Adrenal gland (tissue), 12 donors: Measurements from ENCODE around the gene SERPINA6. TPM values are rescaled to one million over a fixed set of nuclear protein-coding genes. Genes with fewer than 3 reads are reported as not detected.
"Not testable (repeated sequence)": the region's sequence is repeated elsewhere in the genome, so short reads cannot be mapped to it uniquely, and the experiment has no call there.

Experiments
- DNase-seq, 7 donors: peaks; one replicate each; pipeline ENCODE4 v3.0.0-alpha.2; 2019 to 2020
- H3K27ac ChIP-seq, 5 donors: fragments of 200-600 bp; sonication (generic) in 4 of 5; 1 replicate in 3 of 5; 2 replicates in 2 of 5; pipeline versions ENCODE4 v1.5.1 to v1.8.0; 2016 to 2020; ENCODE audit warnings: mild to moderate bottlenecking in 1 of 5
- H3K27me3 ChIP-seq: fragments of 200-600 bp; 2 replicates; pipeline ENCODE4 v1.8.0; 2021
- H3K36me3 ChIP-seq, 2 donors: fragments of 200-600 bp; replicated peaks in 1 of 2; 1 replicate in 1 of 2; 2 replicates in 1 of 2; pipeline versions ENCODE4 v1.5.1 to v1.8.0; 2018 to 2022
- H3K4me1 ChIP-seq, 2 donors: fragments of 200-600 bp; replicated peaks in 1 of 2; 1 replicate in 1 of 2; 2 replicates in 1 of 2; pipeline versions ENCODE4 v1.5.1 to v1.8.0; 2018 to 2021
- H3K4me3 ChIP-seq, 4 donors: fragments of 200-600 bp; sonication (generic) in 3 of 4; one replicate each; pipeline ENCODE4 v1.5.1; 2016 to 2018
- H3K9me3 ChIP-seq, 3 donors: fragments of 200-600 bp; sonication (generic) in 1 of 3; replicated peaks in 1 of 3; 1 replicate in 2 of 3; 2 replicates in 1 of 3; pipeline versions ENCODE4 v1.5.1 to v1.8.0; 2016 to 2021
- CTCF ChIP-seq, 6 experiments: fragments of 450-650 bp in 4 of 6; fragments of 200-600 bp in 2 of 6; sonication (generic) in 1 of 6; IDR thresholded peaks; 1 replicate in 5 of 6; 2 replicates in 1 of 6; pipeline versions ENCODE4 v1.5.1 to v1.8.0; 2016 to 2021; ENCODE audit warnings: antibody characterized with exemption in 6 of 6, mild to moderate bottlenecking in 2 of 6, moderate library complexity in 1 of 6
- POLR2A ChIP-seq, 2 donors: fragments of 450-650 bp; IDR thresholded peaks; one replicate each; pipeline ENCODE4 v1.6.1; 2017; ENCODE audit warnings: antibody characterized with exemption in 2 of 2, mild to moderate bottlenecking in 2 of 2, moderate library complexity in 1 of 2
- WGBS, 4 donors: extraction: QIAGEN DNeasy Blood & Tissue Kit in 2 of 4; methylation state at CpG; one replicate each; pipeline versions ENCODE4 v1.1.5 to v1.1.7; 2013 to 2017; 5-methylcytosine and 5-hydroxymethylcytosine counted together
- intact Hi-C, 2 donors: fragments of 100-400 bp; cut with DNase I; formaldehyde crosslinking; loops; one replicate each; pipeline versions ENCODE4 v1.14.1 to v1.15.0; 2022 to 2023
- polyA plus RNA-seq, 3 donors: library from polyadenylated mRNA; stranded (reverse); fragments of 200-250 nt in 2 of 3; fragments of 350-450 nt in 1 of 3; fragmentation: Illumina TruSeq in 1 of 3; extraction: RNeasy Lipid Tissue Mini Kit (QIAGEN cat#74804) in 1 of 3; gene quantifications; one replicate each; pipeline ENCODE4 v1.2.3, GENCODE V29; 2013 to 2014
- total RNA-seq, 9 donors: library from RNA; depleted of rRNA in 4 of 9; stranded (reverse); fragments of >200 nt in 4 of 9; fragments of 120-200 nt in 1 of 9; fragmentation: NEBNext Ultra II Directional in 1 of 9; extraction: Animal tissue kit (Norgen Biotek cat#: 25700) in 1 of 9; gene quantifications; one replicate each; pipeline versions ENCODE4 v1.1.0 to v1.2.4, GENCODE V29; 2013 to 2023
- donor health status: healthy with polysubstance abuse.
- donor health status: Bipolar disorder and iron deficiency.
- donor health status: DM: yes; HTN: yes; CAD: no.
- donor health status: DM: no; HTN: no; CAD: no.
- donor health status: DM: no; HTN: no; CAD: no.
- donor health status: DM: yes; HTN: yes; CAD: no.

SERPINA6 gene
- total and polyA plus RNA-seq, 12 donors, result 0.09 TPM; not detected in 11

DNA sequence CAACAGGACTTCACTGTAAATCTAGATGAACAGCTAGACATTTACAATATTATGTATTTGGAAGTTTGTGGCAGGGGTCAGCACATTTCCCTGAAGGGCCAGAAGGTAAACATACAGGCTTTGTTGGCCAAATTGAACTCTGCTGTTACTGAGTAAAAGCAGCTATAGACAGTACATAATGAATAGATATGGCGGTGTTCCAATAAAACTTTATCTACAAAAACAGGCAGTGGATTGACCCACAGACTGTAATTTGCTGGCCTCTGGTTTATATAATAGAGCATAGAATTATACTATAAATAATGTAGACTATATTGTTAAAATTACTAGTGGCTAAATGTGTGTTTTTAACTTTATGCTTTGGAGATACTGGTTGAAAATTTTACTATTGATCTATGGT lies 55.8 kb downstream of the SERPINA6 start:
- WGBS, 4 donors, result 85 to 89% (median 88%) methylated on average over 1 of the region's 1 CpG
- intact Hi-C loops, result no loop called here

GRCh38 chr14:94264195-94264594 lies 58.9 kb downstream of the SERPINA6 start:
- DNase-seq, H3K4me1 ChIP-seq, intact Hi-C loops, H3K36me3 ChIP-seq, H3K27ac ChIP-seq, H3K27me3 ChIP-seq, H3K9me3 ChIP-seq, H3K4me3 ChIP-seq: not testable (repeated sequence)
- WGBS, 4 donors, result 55 to 85% (median 69%) methylated on average over 3 of the region's 3 CpGs

More for the DNA sequence above, 55.8 kb downstream of the SERPINA6 start:
- H3K36me3 ChIP-seq, result no peaks in the 10 kb centered on the region
- H3K4me3 ChIP-seq, result no peak overlapping the region
- H3K9me3 ChIP-seq, result no peaks in the 10 kb centered on the region
- no peaks in the 10 kb centered on the region for H3K27me3 ChIP-seq
- no peak overlapping the region for H3K27ac ChIP-seq
- no peak for DNase-seq
- H3K4me1 ChIP-seq, result no peaks in the 10 kb centered on the region
- TF ChIP-seq POLR2A (IDR thresholded peaks at IDR 0.05) (no peak), CTCF (IDR thresholded peaks at IDR 0.05) (no peak)

Other genes starting within 250 kb of the SERPINA6 start
- 100 to 1,000 TPM; 221 to 423 (median 359) TPM for gene DDX24, start 242.1 kb downstream of the SERPINA6 start, total RNA-seq
- gene DDX24, start 242.1 kb downstream of the SERPINA6 start, polyA plus RNA-seq, result 100 to 1,000 TPM; 226 to 616 (median 296) TPM
- gene IFI27L1, start 242.0 kb downstream of the SERPINA6 start, total RNA-seq, result 100 to 1,000 TPM in 2 of 9 donors, 10 to 100 TPM in 7; 54.3 to 233 (median 67.6) TPM
- gene IFI27L1, start 242.0 kb downstream of the SERPINA6 start, polyA plus RNA-seq, result 100 to 1,000 TPM in 2 of 3 donors, 10 to 100 TPM in 1; 39.7 to 177 (median 101) TPM
- 100 to 1,000 TPM in 8 of 9 donors, 10 to 100 TPM in 1; 15.9 to 685 (median 385) TPM for gene IFI27, start 212.6 kb downstream of the SERPINA6 start, total RNA-seq
- gene IFI27, start 212.6 kb downstream of the SERPINA6 start, polyA plus RNA-seq, result 1,000 to 10,000 TPM in 1 of 3 donors, 100 to 1,000 TPM in 2; 177 to 1,446 (median 256) TPM
- 100 to 1,000 TPM in 5 of 9 donors, 10 to 100 TPM in 4; 85.9 to 312 (median 109) TPM for gene IFI27L2, start 193.7 kb downstream of the SERPINA6 start, total RNA-seq
- 100 to 1,000 TPM in 2 of 3 donors, 10 to 100 TPM in 1; 51.3 to 499 (median 291) TPM for gene IFI27L2, start 193.7 kb downstream of the SERPINA6 start, polyA plus RNA-seq
- gene PPP4R4, start 149.0 kb downstream of the SERPINA6 start, total RNA-seq, result 1 to 10 TPM in 3 of 9 donors, under 1 TPM in 6; 0.24 to 6.2 (median 0.57) TPM
- under 1 TPM; 0.08 to 0.55 (median 0.30) TPM for gene PPP4R4, start 149.0 kb downstream of the SERPINA6 start, polyA plus RNA-seq
- not detected for gene SERPINA10, start 30.1 kb downstream of the SERPINA6 start, total RNA-seq
- gene SERPINA10, start 30.1 kb downstream of the SERPINA6 start, polyA plus RNA-seq, result under 1 TPM in 1 of 3 donors, not detected in 2; 0.13 TPM
- gene SERPINA2, start 43.4 kb upstream of the SERPINA6 start, total RNA-seq, result not detected
- gene SERPINA2, start 43.4 kb upstream of the SERPINA6 start, polyA plus RNA-seq, result not detected
- gene SERPINA1, start 65.3 kb upstream of the SERPINA6 start, total RNA-seq, result 10 to 100 TPM in 6 of 9 donors, 1 to 10 TPM in 3; 1.6 to 60.1 (median 16.7) TPM
- gene SERPINA1, start 65.3 kb upstream of the SERPINA6 start, polyA plus RNA-seq, result 10 to 100 TPM in 2 of 3 donors, 1 to 10 TPM in 1; 4.1 to 40.9 (median 11.2) TPM
- not detected for gene SERPINA11, start 129.5 kb upstream of the SERPINA6 start, total RNA-seq
- not detected for gene SERPINA11, start 129.5 kb upstream of the SERPINA6 start, polyA plus RNA-seq
- not detected for gene SERPINA9, start 152.9 kb upstream of the SERPINA6 start, total RNA-seq
- not detected for gene SERPINA9, start 152.9 kb upstream of the SERPINA6 start, polyA plus RNA-seq
- gene SERPINA12, start 186.1 kb upstream of the SERPINA6 start, total RNA-seq, result not detected
- gene SERPINA12, start 186.1 kb upstream of the SERPINA6 start, polyA plus RNA-seq, result not detected
- under 1 TPM in 3 of 9 donors, not detected in 6; 0.06 to 0.31 (median 0.11) TPM for gene SERPINA4, start 238.1 kb upstream of the SERPINA6 start, total RNA-seq
- not detected for gene SERPINA4, start 238.1 kb upstream of the SERPINA6 start, polyA plus RNA-seq